ENCODE measurements around the gene CCS.

The CCS gene

GRCh38 chr11:66562907-66563583, 29.9 kb upstream of the CCS start:
- no peak overlapping the region for H3K27ac ChIP-seq
- no peak for TF ChIP-seq CTCF (conservative IDR thresholded peaks at IDR 0.05)

DNA sequence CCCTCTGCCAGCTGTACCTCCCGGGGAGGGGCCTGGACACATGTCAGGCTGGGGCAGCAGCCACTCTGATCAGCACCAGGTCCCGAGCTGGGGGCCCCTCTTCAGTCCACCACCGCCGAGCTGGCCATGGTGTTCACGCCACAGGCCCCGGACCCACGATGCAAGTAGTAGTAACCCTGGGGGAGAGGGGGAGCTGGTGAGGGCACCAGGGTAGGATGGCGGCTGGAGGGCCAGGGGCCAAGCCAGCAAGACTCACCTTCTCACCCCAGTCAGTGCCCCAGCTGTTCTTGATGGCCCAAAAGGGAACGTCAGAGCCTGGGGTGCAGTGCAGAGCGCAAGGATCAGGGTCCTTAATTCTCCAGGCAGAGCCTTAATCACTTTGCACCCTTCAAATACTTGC, 29.2 kb upstream of the CCS start:
- TF ChIP-seq CTCF (conservative IDR thresholded peaks at IDR 0.05) = no peak
- H3K27ac ChIP-seq = no peak overlapping the region

DNA sequence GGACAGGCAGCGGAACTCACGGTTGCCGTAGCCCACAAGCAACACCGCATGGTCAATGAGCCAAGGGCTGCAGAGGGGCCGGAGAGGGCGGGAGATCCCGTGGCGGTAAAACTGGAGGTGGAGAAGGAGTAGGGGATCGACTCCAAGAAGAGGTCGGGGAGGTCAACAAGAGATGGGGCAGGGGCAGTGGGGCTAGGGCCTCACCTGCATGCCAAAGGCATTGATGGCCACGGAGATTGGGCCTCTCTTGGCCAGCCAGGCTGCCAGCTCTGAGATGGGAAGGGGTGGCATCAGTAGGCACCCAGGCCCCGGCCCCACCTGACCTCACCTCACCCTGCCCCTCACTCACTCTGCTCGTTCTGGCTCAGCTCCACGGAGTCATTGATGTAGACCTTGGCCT, 28.4 kb upstream of the CCS start:
- no peak overlapping the region for H3K27ac ChIP-seq
- no peak for TF ChIP-seq CTCF (conservative IDR thresholded peaks at IDR 0.05)

GRCh38 chr11:66564984-66565383, 28.0 kb upstream of the CCS start:
- H3K27ac ChIP-seq = no peak overlapping the region
- TF ChIP-seq CTCF (conservative IDR thresholded peaks at IDR 0.05) = no peak

- H3K27ac ChIP-seq = no peak overlapping the region
- no peak for TF ChIP-seq CTCF (conservative IDR thresholded peaks at IDR 0.05)
These were observed 26.8 kb upstream of the CCS start for GRCh38 chr11:66566221-66566620.

- H3K27ac ChIP-seq = peak overlapping the region; percentile 75; the same call in 1 of the 2 replicates
- TF ChIP-seq CTCF (conservative IDR thresholded peaks at IDR 0.05) = no peak
These were observed 25.2 kb upstream of the CCS start for GRCh38 chr11:66567787-66568123.

DNA sequence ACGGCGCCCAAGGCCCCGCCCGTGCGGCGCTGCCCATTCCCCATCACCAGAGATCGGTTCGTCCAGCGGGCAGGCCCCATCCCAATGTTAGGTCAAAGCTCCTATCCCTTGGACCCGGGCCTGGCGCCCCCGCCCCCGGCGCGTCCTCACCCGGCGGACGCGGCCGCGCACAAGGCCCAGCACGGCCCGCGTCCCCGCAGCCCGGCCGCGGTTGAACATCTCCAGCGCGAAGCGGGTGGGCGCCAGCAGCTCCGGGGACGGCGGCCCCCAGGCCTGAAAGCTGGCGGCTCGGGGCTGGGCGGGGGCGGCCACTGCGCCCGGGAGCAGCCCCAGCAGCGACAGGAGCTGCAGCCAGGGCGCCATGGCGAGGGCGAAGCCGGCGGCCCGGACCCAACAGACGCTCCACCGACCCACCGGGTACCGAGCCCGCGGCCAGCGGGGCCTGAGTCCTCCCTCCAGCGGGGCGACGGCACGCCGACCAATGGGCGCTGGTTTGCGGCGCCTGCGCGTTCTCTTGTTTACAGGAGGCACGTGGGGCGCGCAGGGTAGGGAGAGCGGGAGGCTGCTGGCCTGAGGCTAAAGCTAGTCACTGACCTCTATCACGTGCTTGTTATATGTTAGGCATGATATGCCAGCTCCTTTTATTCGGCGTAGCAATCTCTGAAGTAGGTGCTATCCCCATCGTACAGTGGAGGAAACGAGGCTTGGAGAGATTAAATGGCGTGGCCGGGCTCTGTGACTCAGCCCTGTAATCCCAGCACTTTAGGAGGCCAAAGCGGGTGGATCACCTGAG, 24.7 kb upstream of the CCS start, which contains the start of gene CTSF:
TSS of gene CTSF (minus strand) at position 483 of the 793 bp plus-strand sequence. CDS start at position 363, 120 bp downstream.
- TF ChIP-seq CTCF (conservative IDR thresholded peaks at IDR 0.05) = no peak
- peak within 1 kb of the TSS; percentile 75; the same call in 1 of the 2 replicates for H3K27ac ChIP-seq

Measured in VCaP (cell line).